Measurements from ENCODE around the gene LCN2.
"Not testable (repeated sequence)": the region's sequence is repeated elsewhere in the genome, so short reads cannot be mapped to it uniquely, and the experiment has no call there.

LCN2 gene

DNA sequence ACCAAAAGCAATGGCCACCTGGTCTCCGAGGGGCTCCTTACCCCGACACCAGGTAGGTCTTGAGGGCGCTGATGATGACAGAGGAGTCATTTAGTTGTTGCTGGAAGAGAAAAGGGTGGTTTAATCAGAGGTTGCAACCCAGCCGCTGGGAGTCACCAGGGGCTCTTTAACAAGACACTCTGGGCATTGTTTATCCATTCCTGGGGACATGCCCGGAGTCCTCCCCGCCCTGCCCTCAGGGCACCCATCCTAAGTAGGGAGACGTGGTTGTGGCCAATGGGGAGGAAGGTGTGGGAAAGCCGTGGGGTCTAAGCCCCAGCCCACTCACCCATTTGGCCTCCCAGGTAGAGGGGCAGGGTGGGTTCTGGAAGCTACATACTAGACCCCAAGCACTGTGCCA is 24.8 kb upstream of the LCN2 start:
- TF ChIP-seq, protein P1, sequence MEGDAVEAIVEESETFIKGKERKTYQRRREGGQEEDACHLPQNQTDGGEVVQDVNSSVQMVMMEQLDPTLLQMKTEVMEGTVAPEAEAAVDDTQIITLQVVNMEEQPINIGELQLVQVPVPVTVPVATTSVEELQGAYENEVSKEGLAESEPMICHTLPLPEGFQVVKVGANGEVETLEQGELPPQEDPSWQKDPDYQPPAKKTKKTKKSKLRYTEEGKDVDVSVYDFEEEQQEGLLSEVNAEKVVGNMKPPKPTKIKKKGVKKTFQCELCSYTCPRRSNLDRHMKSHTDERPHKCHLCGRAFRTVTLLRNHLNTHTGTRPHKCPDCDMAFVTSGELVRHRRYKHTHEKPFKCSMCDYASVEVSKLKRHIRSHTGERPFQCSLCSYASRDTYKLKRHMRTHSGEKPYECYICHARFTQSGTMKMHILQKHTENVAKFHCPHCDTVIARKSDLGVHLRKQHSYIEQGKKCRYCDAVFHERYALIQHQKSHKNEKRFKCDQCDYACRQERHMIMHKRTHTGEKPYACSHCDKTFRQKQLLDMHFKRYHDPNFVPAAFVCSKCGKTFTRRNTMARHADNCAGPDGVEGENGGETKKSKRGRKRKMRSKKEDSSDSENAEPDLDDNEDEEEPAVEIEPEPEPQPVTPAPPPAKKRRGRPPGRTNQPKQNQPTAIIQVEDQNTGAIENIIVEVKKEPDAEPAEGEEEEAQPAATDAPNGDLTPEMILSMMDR (IDR thresholded peaks at IDR 0.05; ENCODE audit: insufficient read depth, low read depth, low read length, missing control alignments) = no peak
- DNase-seq (ENCODE audit: low read depth) = no peak
- no peak overlapping the region for H3K4me3 ChIP-seq (ENCODE audit: low read depth, low read length)

DNA sequence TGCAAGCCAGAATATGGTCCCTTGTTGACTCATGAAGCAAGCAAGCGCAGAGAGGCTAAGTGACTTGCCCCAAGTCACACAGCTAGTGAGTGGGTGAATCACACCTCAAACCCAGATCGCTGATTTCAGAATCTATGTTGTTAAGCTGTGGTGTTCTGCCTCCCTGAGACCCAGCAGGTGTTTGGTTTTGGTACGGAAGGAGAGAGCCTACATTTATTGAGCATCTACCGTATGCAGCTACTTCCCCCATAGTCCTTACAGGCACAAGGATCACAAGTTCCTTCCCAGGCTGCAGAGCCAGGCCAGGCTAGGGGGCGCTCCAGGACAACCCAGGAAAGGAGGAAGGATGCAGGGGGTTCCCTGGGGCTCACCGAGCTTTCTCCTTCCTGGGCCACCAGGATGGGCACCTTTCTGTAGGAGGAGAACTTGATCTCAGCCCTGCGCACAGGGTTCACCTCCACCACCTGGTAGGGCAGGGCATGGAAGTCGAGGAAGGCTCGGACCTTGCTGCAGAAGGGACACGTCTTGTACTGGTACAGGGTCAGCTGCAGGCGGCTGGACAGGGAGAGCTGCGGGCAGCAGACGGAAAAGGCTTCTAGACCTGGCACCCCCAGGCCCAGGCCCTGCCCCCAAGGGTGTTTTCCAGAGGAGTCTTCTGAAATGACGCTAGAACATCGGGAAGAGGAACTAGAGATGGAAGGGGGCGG is 24.2 kb upstream of the LCN2 start:
- H3K4me3 ChIP-seq (ENCODE audit: low read depth, low read length) = no peak overlapping the region; the same call in 1 of the 2 replicates
- DNase-seq (ENCODE audit: low read depth) = peak; percentile 80
- TF ChIP-seq, protein P1 (IDR thresholded peaks at IDR 0.05; ENCODE audit: insufficient read depth, low read depth, low read length, missing control alignments) = peak; percentile 76

DNA sequence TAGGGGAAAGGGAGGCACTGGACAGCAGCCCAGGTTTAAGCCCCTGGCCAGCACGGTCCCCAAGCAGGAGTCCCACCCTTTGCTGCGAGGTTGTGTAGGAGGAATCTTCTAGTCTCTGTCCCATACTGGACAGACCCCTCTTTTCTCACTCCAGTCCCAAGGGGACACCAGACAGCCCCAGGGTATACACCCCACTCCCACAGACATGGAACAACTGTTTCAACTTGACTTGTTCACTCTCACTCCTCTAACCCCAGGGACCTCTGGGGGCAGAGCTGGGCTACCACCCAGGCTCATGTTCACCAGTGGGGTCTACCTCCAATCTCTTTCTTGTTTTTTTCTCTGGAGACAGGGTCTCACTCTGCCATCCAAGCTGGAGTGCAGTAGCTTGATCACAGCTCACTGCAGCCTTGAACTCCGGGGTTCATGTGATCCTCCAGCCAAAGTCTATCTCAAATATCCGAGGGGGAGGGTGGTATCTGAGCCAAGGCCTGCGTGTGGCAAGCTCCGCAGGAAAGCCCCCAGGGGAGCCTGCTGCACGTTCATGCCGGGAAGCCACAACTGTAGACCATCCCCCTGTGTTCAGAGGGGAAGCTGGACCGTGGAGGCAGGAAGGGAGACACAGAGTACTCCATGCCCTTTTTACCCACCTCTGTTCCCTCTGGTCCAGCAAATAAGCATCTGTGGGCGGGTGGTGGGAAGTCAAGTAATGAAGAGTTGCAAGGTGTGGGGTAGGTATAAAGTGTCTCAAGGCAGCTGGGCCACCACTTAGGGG is 23.5 kb upstream of the LCN2 start:
- peak; percentile 50 for DNase-seq (ENCODE audit: low read depth)
- peak overlapping the region; percentile 97 for H3K4me3 ChIP-seq (ENCODE audit: low read depth, low read length)
- TF ChIP-seq, protein P1 (IDR thresholded peaks at IDR 0.05; ENCODE audit: insufficient read depth, low read depth, low read length, missing control alignments) = no peak

DNA sequence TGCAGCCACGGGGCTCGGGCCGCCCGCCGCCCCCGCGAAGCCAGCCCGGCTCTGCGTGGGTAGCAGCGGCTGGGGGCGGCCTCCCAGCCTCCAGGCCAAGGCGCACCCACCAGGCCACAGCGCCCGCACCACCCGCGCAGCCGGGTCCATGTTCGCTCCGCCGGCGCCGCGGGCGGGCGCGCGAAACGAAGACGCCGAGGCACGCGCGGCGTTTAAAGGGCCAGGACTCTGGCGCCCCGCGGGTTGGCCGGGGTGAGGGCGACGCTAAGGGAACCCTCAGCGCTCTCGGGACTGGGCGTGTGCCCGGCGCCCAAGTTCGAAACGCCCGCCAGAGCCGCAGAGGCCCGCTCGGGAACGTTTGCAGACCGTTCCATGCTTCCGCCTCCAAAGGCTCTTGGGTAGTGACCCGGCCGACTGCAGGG is 21.7 kb upstream of the LCN2 start, which contains the start of gene PTGES2:
TSS of gene PTGES2 (minus strand) at position 162 of the 422 bp plus-strand sequence. CDS start at position 150, 12 bp downstream.
- peak; percentile 91 for DNase-seq (ENCODE audit: low read depth)
- H3K4me3 ChIP-seq (ENCODE audit: low read depth, low read length) = peak within 1 kb of the TSS; percentile 97

DNA sequence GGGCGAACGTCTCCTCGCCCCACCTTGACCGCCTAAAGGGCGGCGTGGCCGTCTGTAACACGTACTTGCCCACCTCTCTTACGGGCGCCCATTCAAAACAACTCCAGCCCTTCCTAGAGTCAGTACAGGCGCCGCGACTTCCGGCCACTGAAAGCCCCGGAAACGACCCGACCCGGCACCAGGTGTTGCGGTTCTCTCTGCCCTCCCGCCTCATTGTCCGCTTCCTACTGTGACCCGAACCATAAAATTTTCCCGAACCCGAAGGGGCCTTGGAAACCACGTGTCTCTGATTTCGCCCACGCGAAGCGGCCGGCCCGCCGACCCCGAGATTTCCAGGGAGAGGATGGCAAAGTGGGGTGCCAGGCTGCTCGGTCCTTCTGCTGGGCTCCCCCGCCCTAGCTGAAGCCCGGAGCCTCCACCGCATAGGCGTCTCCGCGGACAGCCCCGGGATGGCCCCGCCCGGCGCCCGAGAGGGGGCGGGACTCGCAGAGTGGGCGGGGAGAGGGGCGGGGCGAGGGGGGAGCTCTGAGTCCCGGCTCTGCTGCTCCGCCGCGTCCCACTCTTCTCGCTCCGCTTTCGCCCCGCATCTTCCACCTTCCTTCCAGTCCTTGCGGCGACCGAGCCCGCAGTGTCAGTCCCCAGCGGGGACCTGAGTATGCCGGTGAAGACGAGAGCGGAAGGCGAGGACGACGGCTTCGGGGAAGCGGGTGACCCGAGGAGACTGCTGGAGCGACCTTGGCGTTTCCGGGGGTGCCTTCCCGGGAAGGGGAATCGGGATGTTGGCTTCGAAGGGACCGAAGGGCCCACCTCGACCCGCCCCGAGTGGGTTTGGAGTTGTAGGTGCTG is 21.0 kb upstream of the LCN2 start:
- TF ChIP-seq, protein P1 (IDR thresholded peaks at IDR 0.05; ENCODE audit: insufficient read depth, low read depth, low read length, missing control alignments) = no peak
- peak overlapping the region; percentile 97 for H3K4me3 ChIP-seq (ENCODE audit: low read depth, low read length)
- peak; percentile 96 for DNase-seq (ENCODE audit: low read depth)

More for the DNA sequence above, 21.7 kb upstream of the LCN2 start, which contains the start of gene PTGES2:
- TF ChIP-seq, protein P1 (IDR thresholded peaks at IDR 0.05; ENCODE audit: insufficient read depth, low read depth, low read length, missing control alignments) = no peak

DNA sequence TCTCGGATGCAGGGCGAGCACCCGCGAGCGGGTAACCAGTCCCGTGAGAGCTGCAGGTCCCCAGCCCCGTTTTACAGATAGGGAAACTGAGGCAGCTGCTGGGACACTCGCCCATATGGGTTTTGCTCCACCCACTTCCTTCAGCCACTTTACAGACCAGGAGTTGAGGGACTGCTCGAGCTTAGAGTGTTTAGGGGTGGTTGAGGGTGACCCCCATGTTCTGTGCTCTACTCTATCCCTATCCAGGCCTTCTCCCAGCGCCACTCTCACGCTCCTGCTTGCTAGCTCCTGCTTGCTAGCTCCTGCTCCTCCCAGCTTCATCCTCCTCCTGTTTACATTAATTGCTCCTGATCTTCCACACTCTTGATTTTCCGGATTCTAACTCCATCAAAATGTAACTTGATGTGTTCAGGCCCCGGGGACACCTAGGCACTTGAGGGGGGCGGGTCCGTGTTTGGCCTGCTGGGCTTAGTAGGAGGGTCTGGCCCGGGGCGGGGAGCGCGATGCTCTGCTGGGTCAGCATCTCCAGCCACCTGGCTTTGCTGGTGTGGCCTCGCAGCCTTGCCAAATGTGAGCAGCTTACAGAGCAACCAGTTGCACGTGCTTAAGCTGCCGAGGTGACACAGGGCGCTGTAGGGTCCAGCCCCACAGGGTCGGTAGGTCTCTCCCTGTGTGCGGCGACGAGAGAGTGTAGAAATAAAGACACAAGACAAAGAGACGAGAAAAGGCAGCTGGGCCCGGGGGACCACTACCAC is 20.2 kb upstream of the LCN2 start:
- peak overlapping the region; percentile 97 for H3K4me3 ChIP-seq (ENCODE audit: low read depth, low read length)
- DNase-seq (ENCODE audit: low read depth) = no peak
- TF ChIP-seq, protein P1 (IDR thresholded peaks at IDR 0.05; ENCODE audit: insufficient read depth, low read depth, low read length, missing control alignments) = no peak

DNA sequence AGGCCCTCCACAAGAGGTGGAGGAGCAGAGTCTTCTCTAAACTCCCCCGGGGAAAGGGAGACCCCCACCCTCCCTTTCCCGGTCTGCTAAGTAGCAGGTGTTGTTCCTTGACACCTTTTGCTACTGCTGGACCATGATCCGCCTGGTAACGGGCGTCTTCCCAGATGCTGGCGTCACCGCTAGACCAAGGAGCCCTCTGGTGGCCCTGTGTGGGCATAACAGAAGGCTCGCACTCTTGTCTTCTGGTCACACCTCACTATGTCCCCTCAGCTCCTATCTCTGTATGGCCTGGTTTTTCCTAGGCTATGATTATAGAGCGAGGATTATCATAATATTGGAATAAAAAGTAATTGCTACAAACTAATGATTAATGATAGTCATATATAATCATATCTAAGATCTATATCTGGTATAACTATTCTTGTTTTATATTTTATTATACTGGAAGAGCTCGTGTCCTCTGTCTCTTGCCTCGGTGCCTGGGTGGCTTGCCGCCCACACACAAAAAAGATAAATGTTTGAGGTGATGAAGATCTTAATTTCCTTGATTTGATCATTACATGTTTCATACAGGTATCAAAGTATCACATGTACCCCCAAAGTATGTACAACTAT is 19.2 kb upstream of the LCN2 start:
- H3K4me3 ChIP-seq (ENCODE audit: low read depth, low read length); DNase-seq (ENCODE audit: low read depth): not testable (repeated sequence)

DNA sequence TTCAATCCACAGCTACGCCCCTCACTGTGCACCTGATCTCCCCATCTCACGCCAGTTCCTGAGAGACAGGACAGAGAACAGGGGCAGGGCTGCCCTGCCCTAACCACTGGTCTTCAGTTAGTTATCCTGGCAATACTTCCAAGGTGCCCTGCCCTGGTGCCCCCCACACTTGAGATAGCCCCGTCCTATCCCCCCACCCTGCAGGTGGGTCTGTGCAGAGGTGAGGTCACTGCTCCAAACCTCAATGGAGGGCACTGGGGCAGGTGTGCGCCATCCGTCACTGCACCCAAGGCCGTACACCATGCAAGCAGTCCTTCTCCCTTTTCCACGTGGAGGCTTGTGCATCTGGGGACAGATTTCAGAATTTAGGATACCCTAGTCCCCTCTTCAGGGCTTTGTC is 18.6 kb upstream of the LCN2 start:
- not testable (repeated sequence) for DNase-seq (ENCODE audit: low read depth); H3K4me3 ChIP-seq (ENCODE audit: low read depth, low read length)

DNA sequence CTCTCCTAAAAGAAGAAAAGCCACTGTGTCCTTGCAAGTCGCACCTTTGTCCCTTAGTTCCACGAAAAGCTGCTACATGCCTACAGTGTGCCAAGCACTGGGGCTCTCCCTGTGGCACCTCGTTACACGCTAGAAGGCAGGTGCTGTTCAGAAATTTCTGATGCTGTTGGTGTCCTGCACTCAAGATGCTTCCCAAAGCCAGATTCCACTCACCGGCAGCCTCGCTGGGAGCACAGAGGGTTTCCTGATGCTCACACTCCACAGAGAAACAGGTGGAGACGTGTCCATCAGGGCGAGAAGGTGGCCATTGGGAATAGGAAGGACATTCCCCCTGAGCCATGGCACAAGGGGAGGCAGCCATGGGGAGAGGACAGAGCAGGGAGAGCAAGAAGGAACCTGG is 17.9 kb upstream of the LCN2 start:
- H3K4me3 ChIP-seq (ENCODE audit: low read depth, low read length); DNase-seq (ENCODE audit: low read depth): not testable (repeated sequence)

Data from GM12865 (cell line).